ENCODE results near the gene SPIN3. TPM values are rescaled to one million over a fixed set of nuclear protein-coding genes. Genes with fewer than 3 reads are reported as not detected.

Gene SPIN3
- polyA plus RNA-seq, 1 donor (not counting 4 experiments of a cell fraction or from before 2014, with no cell fraction given): 5.5 TPM

DNA sequence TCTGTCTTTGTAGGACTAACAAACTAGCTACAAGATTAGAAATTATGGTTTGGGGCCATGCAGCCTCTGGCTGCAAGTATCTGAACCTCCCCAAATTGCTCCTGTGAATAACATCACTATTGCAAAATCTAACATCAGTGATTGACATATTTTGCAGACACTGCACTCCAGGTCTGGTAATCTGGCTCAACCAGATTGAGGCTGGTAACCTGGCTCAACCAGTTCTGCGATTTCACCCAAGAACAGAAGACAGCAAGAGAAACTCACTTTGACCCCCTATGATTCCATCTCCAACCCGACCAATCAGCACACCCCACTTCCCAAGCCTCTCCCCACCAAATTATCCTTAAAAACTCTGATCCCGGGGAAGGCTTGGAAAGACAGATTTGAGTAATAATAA, 20.9 kb downstream of the SPIN3 start:
- H3K4me3 ChIP-seq (ENCODE audit: control insufficient read depth in 2 of 3, extremely low read depth in 1 of 3, insufficient read depth in 2 of 3, low read depth in 1 of 3, low read length in 3 of 3): no peak overlapping the region
- H3K4me1 ChIP-seq (ENCODE audit: control insufficient read depth, extremely low read depth, insufficient read depth, low read length): no peaks in the 10 kb centered on the region
- no peak overlapping the region for H3K4me2 ChIP-seq (ENCODE audit: control insufficient read depth, extremely low read depth, insufficient read depth, low read depth, low read length)
- no peak overlapping the region for H3K9ac ChIP-seq (ENCODE audit: control insufficient read depth, extremely low read depth, insufficient read depth, low read length)
- H3K36me3 ChIP-seq (ENCODE audit: control insufficient read depth in 2 of 2, extremely low read depth in 1 of 2, insufficient read depth in 2 of 2, low read length in 2 of 2): peaks cover 0 to 1% of the 10 kb centered on the region in 2 experiments
- TF ChIP-seq EZH2 (IDR thresholded peaks at IDR 0.05; ENCODE audit: low read length): no peak
- TF ChIP-seq, protein P1, sequence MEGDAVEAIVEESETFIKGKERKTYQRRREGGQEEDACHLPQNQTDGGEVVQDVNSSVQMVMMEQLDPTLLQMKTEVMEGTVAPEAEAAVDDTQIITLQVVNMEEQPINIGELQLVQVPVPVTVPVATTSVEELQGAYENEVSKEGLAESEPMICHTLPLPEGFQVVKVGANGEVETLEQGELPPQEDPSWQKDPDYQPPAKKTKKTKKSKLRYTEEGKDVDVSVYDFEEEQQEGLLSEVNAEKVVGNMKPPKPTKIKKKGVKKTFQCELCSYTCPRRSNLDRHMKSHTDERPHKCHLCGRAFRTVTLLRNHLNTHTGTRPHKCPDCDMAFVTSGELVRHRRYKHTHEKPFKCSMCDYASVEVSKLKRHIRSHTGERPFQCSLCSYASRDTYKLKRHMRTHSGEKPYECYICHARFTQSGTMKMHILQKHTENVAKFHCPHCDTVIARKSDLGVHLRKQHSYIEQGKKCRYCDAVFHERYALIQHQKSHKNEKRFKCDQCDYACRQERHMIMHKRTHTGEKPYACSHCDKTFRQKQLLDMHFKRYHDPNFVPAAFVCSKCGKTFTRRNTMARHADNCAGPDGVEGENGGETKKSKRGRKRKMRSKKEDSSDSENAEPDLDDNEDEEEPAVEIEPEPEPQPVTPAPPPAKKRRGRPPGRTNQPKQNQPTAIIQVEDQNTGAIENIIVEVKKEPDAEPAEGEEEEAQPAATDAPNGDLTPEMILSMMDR (optimal IDR thresholded peaks at IDR 0.05 in 1 of 3, IDR thresholded peaks at IDR 0.05 in 1 of 3, conservative IDR thresholded peaks at IDR 0.05 in 1 of 3; ENCODE audit: extremely low read depth in 1 of 3, insufficient read depth in 2 of 3, low read length in 3 of 3): no peak
- H3K79me2 ChIP-seq (ENCODE audit: control insufficient read depth, insufficient read depth, low read length): no peaks in the 10 kb centered on the region
- dilution Hi-C loops (cut with MboI; ENCODE audit: extremely low pct_ligation_motif_present, low sequenced_read_pairs): no loop called here
- no peaks in the 10 kb centered on the region for H3K9me1 ChIP-seq (ENCODE audit: control insufficient read depth, extremely low read depth, insufficient read depth, low read length)
- no peaks in the 10 kb centered on the region for H3K27me3 ChIP-seq (ENCODE audit: control insufficient read depth, extremely low read depth, insufficient read depth, low read length)
- no peak overlapping the region for H3K27ac ChIP-seq (ENCODE audit: control insufficient read depth, insufficient read depth, low read length)
- no peaks in the 10 kb centered on the region for H3K9me3 ChIP-seq (ENCODE audit: control insufficient read depth, low read depth, low read length)
- FAIRE-seq (no peak), DNase-seq (ENCODE audit: low read depth, low spot score) (no peak)
- H4K20me1 ChIP-seq (ENCODE audit: control insufficient read depth, extremely low read depth, insufficient read depth, low read length): no peaks in the 10 kb centered on the region
- H2AFZ ChIP-seq (ENCODE audit: control insufficient read depth, low read length): no peak overlapping the region

DNA sequence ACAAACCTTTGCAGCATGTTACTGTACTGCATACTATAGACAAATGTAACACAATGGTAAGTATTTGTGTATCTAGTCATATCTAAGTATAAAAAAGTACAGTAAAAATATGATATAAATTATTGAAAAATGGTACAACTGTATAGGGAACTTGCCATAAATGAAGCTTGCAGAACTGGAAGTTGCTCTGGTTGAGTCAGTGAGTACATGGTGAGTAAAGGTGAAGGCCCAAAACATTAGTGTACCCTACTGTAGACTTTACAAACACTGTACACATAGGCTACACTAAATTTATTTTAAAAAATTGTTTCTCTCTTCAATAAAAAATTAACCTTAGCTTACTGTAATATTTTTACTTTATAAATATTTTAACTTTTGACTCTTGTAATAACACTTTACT, 25.8 kb downstream of the SPIN3 start:
- TF ChIP-seq, protein P1 (optimal IDR thresholded peaks at IDR 0.05 in 1 of 3, IDR thresholded peaks at IDR 0.05 in 1 of 3, conservative IDR thresholded peaks at IDR 0.05 in 1 of 3; ENCODE audit: extremely low read depth in 1 of 3, insufficient read depth in 2 of 3, low read length in 3 of 3): no peak
- no peak for TF ChIP-seq EZH2 (IDR thresholded peaks at IDR 0.05; ENCODE audit: low read length)
- Histone ChIP-seq H3K79me2 (ENCODE audit: control insufficient read depth, insufficient read depth, low read length) (no peaks in the 10 kb centered on the region), H3K9me1 (ENCODE audit: control insufficient read depth, extremely low read depth, insufficient read depth, low read length) (no peaks in the 10 kb centered on the region), H3K4me3 (ENCODE audit: control insufficient read depth in 2 of 3, extremely low read depth in 1 of 3, insufficient read depth in 2 of 3, low read depth in 1 of 3, low read length in 3 of 3) (no peak overlapping the region), H3K9me3 (ENCODE audit: control insufficient read depth, low read depth, low read length) (no peaks in the 10 kb centered on the region), H3K4me1 (ENCODE audit: control insufficient read depth, extremely low read depth, insufficient read depth, low read length) (no peaks in the 10 kb centered on the region), H3K9ac (ENCODE audit: control insufficient read depth, extremely low read depth, insufficient read depth, low read length) (no peak overlapping the region), H2AFZ (ENCODE audit: control insufficient read depth, low read length) (no peak overlapping the region), H3K27ac (ENCODE audit: control insufficient read depth, insufficient read depth, low read length) (no peak overlapping the region), H3K4me2 (ENCODE audit: control insufficient read depth, extremely low read depth, insufficient read depth, low read depth, low read length) (no peak overlapping the region), H3K36me3 (ENCODE audit: control insufficient read depth in 2 of 2, extremely low read depth in 1 of 2, insufficient read depth in 2 of 2, low read length in 2 of 2) (no peaks in the 10 kb centered on the region), H4K20me1 (ENCODE audit: control insufficient read depth, extremely low read depth, insufficient read depth, low read length) (no peaks in the 10 kb centered on the region), H3K27me3 (ENCODE audit: control insufficient read depth, extremely low read depth, insufficient read depth, low read length) (no peaks in the 10 kb centered on the region)
- FAIRE-seq (no peak), DNase-seq (ENCODE audit: low read depth, low spot score) (no peak)
- dilution Hi-C loops (cut with MboI; ENCODE audit: extremely low pct_ligation_motif_present, low sequenced_read_pairs): no loop called here
